H9 (cell line): ENCODE results near the gene KATNB1. TPM values are rescaled to one million over a fixed set of nuclear protein-coding genes. Genes with fewer than 3 reads are reported as not detected.

Source experiments
- DNase-seq: peaks from one replicate; pipeline ENCODE4 v3.0.0-alpha.2; 2017
- H2AFZ ChIP-seq: one replicate; pipeline ENCODE4 v1.6.1; 2013; ENCODE audit warnings: mild to moderate bottlenecking, low read length, control low read depth, moderate library complexity
- H2AK5ac ChIP-seq: 2 replicates; pipeline ENCODE4 v1.6.1; 2013; ENCODE audit warnings: low read length, control low read depth, mixed read lengths; ENCODE audit not compliant: insufficient read length
- H2BK120ac ChIP-seq: one replicate; pipeline ENCODE4 v1.6.1; 2013; ENCODE audit warnings: low read depth, mild to moderate bottlenecking, low read length, control low read depth, inconsistent platforms; ENCODE audit not compliant: poor library complexity, severe bottlenecking
- H2BK12ac ChIP-seq: 2 replicates; pipeline ENCODE4 v1.6.1; 2013; ENCODE audit warnings: low read length, control low read depth, mixed read lengths, low read depth; ENCODE audit not compliant: insufficient read length
- H2BK15ac ChIP-seq: 2 replicates; pipeline ENCODE4 v1.6.1; 2013; ENCODE audit warnings: low read depth, low read length, control low read depth
- H2BK20ac ChIP-seq: one replicate; pipeline ENCODE4 v1.6.1; 2013; ENCODE audit warnings: low read depth, mild to moderate bottlenecking, low read length, control low read depth, inconsistent platforms; ENCODE audit not compliant: poor library complexity, severe bottlenecking
- H2BK5ac ChIP-seq: 2 replicates; pipeline ENCODE4 v1.6.1; 2013; ENCODE audit warnings: low read length, control low read depth, mixed read lengths; ENCODE audit not compliant: insufficient read length
- H3K14ac ChIP-seq: 2 replicates; pipeline ENCODE4 v1.6.1; 2013; ENCODE audit warnings: low read length, control low read depth; ENCODE audit not compliant: insufficient read depth
- H3K18ac ChIP-seq: 2 replicates; pipeline ENCODE4 v1.6.1; 2013; ENCODE audit warnings: low read depth, mild to moderate bottlenecking, mixed read lengths, low read length, control low read depth; ENCODE audit not compliant: insufficient read length
- H3K23ac ChIP-seq: 2 replicates; pipeline ENCODE4 v1.6.1; 2013; ENCODE audit warnings: low read length, control low read depth, mixed read lengths, low read depth; ENCODE audit not compliant: insufficient read length
- H3K23me2 ChIP-seq: 2 replicates; pipeline ENCODE4 v1.6.1; 2013; ENCODE audit warnings: low read depth, mild to moderate bottlenecking, mixed read lengths, low read length, control low read depth; ENCODE audit not compliant: insufficient read length, poor library complexity, severe bottlenecking
- H3K27ac ChIP-seq: 2 replicates; pipeline ENCODE4 v1.5.1; 2013; ENCODE audit warnings: low read length, control low read depth, mixed read lengths, low read depth; ENCODE audit not compliant: insufficient read length
- H3K27me3 ChIP-seq: 2 replicates; pipeline ENCODE4 v1.6.1; 2013; ENCODE audit warnings: low read length, control low read depth, inconsistent platforms; ENCODE audit not compliant: insufficient read depth
- H3K4ac ChIP-seq: 2 replicates; pipeline ENCODE4 v1.6.1; 2013; ENCODE audit warnings: low read depth, mild to moderate bottlenecking, control low read depth, inconsistent platforms, low read length, moderate library complexity
- H3K4me1 ChIP-seq: 2 replicates; pipeline ENCODE4 v1.6.1; 2013; ENCODE audit warnings: low read length, control low read depth, inconsistent platforms; ENCODE audit not compliant: insufficient read depth
- H3K4me2 ChIP-seq: 2 replicates; pipeline ENCODE4 v1.6.1; 2013; ENCODE audit warnings: low read length, control low read depth, mixed read lengths; ENCODE audit not compliant: insufficient read length, insufficient read depth
- H3K56ac ChIP-seq: 2 replicates; pipeline ENCODE4 v1.6.1; 2013; ENCODE audit warnings: low read depth, mild to moderate bottlenecking, mixed read lengths, low read length, control low read depth; ENCODE audit not compliant: insufficient read length
- H3K79me1 ChIP-seq: 2 replicates; pipeline ENCODE4 v1.6.1; 2013; ENCODE audit warnings: low read depth, mild to moderate bottlenecking, moderate library complexity, low read length, control low read depth, inconsistent platforms; ENCODE audit not compliant: insufficient read depth, poor library complexity, severe bottlenecking
- H3K79me2 ChIP-seq: 2 replicates; pipeline ENCODE4 v1.6.1; 2013; ENCODE audit warnings: low read length, control low read depth, inconsistent platforms; ENCODE audit not compliant: insufficient read depth
- H3K9ac ChIP-seq: 2 replicates; pipeline ENCODE4 v1.6.1; 2013; ENCODE audit warnings: low read length, control low read depth, mixed read lengths; ENCODE audit not compliant: insufficient read length; ENCODE audit errors: extremely low read depth
- H3K9me3 ChIP-seq: one replicate; pipeline ENCODE4 v1.6.1; 2013; ENCODE audit warnings: low read depth, low read length, inconsistent platforms; ENCODE audit not compliant: control insufficient read depth
- H3T11ph ChIP-seq: one replicate; pipeline ENCODE4 v1.6.1; 2013; ENCODE audit warnings: mild to moderate bottlenecking, low read length, control low read depth, inconsistent platforms
- H4K20me1 ChIP-seq: one replicate; pipeline ENCODE4 v1.6.1; 2013; ENCODE audit not compliant: control insufficient read depth, insufficient read length, insufficient read depth
- H4K5ac ChIP-seq: 2 replicates; pipeline ENCODE4 v1.6.1; 2013; ENCODE audit warnings: low read depth, mild to moderate bottlenecking, mixed read lengths, low read length, control low read depth; ENCODE audit not compliant: insufficient read length
- H4K8ac ChIP-seq: replicated peaks from 2 replicates; pipeline ENCODE4 v1.6.1; 2013; ENCODE audit warnings: low read length, control low read depth, mixed read lengths, low read depth; ENCODE audit not compliant: insufficient read length
- H4K91ac ChIP-seq: 2 replicates; pipeline ENCODE4 v1.6.1; 2013; ENCODE audit warnings: low read depth, mild to moderate bottlenecking, moderate library complexity, mixed read lengths, low read length, control low read depth; ENCODE audit not compliant: insufficient read length
- H3K27ac Mint-ChIP-seq, 3 experiments: 2 replicates in 2 of 3; 3 replicates in 1 of 3; pipeline ENCODE4 v1.8.0; 2020 to 2021; ENCODE audit warnings: mixed read lengths in 3 of 3, mild to moderate bottlenecking in 1 of 3, moderate library complexity in 1 of 3
- H3K27me3 Mint-ChIP-seq: 2 replicates; pipeline ENCODE4 v1.8.0; 2021; ENCODE audit warnings: low read depth, mild to moderate bottlenecking, moderate library complexity, mixed read lengths
- H3K36me3 Mint-ChIP-seq, 3 experiments: 2 replicates in 2 of 3; 3 replicates in 1 of 3; pipeline ENCODE4 v1.8.0; 2020 to 2021; ENCODE audit warnings: low read depth in 3 of 3, mixed read lengths in 3 of 3; ENCODE audit not compliant: insufficient read depth in 1 of 3
- H3K4me1 Mint-ChIP-seq, 2 experiments: 2 replicates each; pipeline ENCODE4 v1.8.0; 2020; ENCODE audit warnings: mixed read lengths in 2 of 2
- H3K4me3 Mint-ChIP-seq, 2 experiments: 2 replicates in 1 of 2; 3 replicates in 1 of 2; pipeline ENCODE4 v1.8.0; 2020 to 2021; ENCODE audit warnings: mild to moderate bottlenecking in 2 of 2, mixed read lengths in 2 of 2, moderate library complexity in 1 of 2
- H3K9me3 Mint-ChIP-seq, 2 experiments: 2 replicates in 1 of 2; 3 replicates in 1 of 2; pipeline ENCODE4 v1.8.0; 2020; ENCODE audit warnings: mild to moderate bottlenecking in 2 of 2, mixed read lengths in 2 of 2, moderate library complexity in 1 of 2
- CTCF ChIP-seq: fragments of 200-600 bp; sonication (generic); conservative IDR thresholded peaks from 3 replicates; pipeline ENCODE4 v1.8.0; 2021; ENCODE audit warnings: antibody characterized with exemption, mild to moderate bottlenecking
- WGBS: extraction: QIAGEN DNeasy Blood & Tissue Kit; methylation state at CpG from one replicate; pipeline ENCODE4 v1.1.7; 2013; ENCODE audit warnings: missing lambda C conversion rate, low lambda C conversion rate, mixed read lengths; ENCODE audit not compliant: insufficient read length; ENCODE audit errors: extremely low coverage; 5-methylcytosine and 5-hydroxymethylcytosine counted together
- total RNA-seq: library from RNA; stranded (reverse); gene quantifications from 2 replicates; pipeline ENCODE4 v1.2.1, GENCODE V29; 2021

KATNB1 gene
- total RNA-seq, 1 experiment from 2014 or later = 29.9 TPM

- no peak overlapping the region for H3K27ac ChIP-seq
- H3T11ph ChIP-seq = no peak overlapping the region
- no peak overlapping the region for H2AK5ac ChIP-seq
- H3K9me3 ChIP-seq = no peaks in the 10 kb centered on the region
- H3K23me2 ChIP-seq = no peaks in the 10 kb centered on the region
- 100% methylated on average over 1 of the region's 4 CpGs for WGBS
- no peak for DNase-seq
- H2BK5ac ChIP-seq = no peak overlapping the region
- H3K18ac ChIP-seq = no peak overlapping the region
- H3K4me2 ChIP-seq = no peak overlapping the region
- H3K4ac ChIP-seq = no peak overlapping the region
- no peaks in the 10 kb centered on the region for H3K4me1 ChIP-seq
- H3K14ac ChIP-seq = no peak overlapping the region
- H3K79me2 ChIP-seq = no peaks in the 10 kb centered on the region
- H4K20me1 ChIP-seq = no peaks in the 10 kb centered on the region
- no peak overlapping the region for H2BK120ac ChIP-seq
- H3K23ac ChIP-seq = no peak overlapping the region
- Mint-ChIP-seq H3K27ac (no peak overlapping the region; a peak in 1 of 7 replicates), H3K4me1 (peaks cover 6 to 13% of the 10 kb centered on the region in 2 experiments), H3K9me3 (peaks cover 0 to 16% of the 10 kb centered on the region in 2 experiments; a peak in 2 of 5 replicates), H3K36me3 (no peaks in the 10 kb centered on the region; a peak in 1 of 7 replicates), H3K4me3 (no peak overlapping the region), H3K27me3 (peaks cover 25% of the 10 kb centered on the region)
- H2BK20ac ChIP-seq = no peak overlapping the region
- H3K27me3 ChIP-seq = no peaks in the 10 kb centered on the region
- H3K56ac ChIP-seq = no peak overlapping the region
- H3K9ac ChIP-seq = no peak overlapping the region
- no peak overlapping the region for H4K8ac ChIP-seq
- H2BK12ac ChIP-seq = no peak overlapping the region
- no peak overlapping the region for H2AFZ ChIP-seq
- no peaks in the 10 kb centered on the region for H3K79me1 ChIP-seq
- no peak for TF ChIP-seq CTCF
- no peak overlapping the region for H4K5ac ChIP-seq
- no peak overlapping the region for H4K91ac ChIP-seq
- H2BK15ac ChIP-seq = no peak overlapping the region
These were observed 30.4 kb upstream of the KATNB1 start for GRCh38 chr16:57704905-57705852.
